HepG2 (cell line): ENCODE data around the gene NOTO. TPM values are rescaled to one million over a fixed set of nuclear protein-coding genes. Genes with fewer than 3 reads are reported as not detected.

Experiments used
- CEBPG ChIP-seq: IDR thresholded peaks from 2 replicates; pipeline ENCODE4 v1.6.1; 2016
- FOXC1 ChIP-seq: sonication (generic); formaldehyde crosslinking; IDR thresholded peaks from 2 replicates; pipeline ENCODE4 v1.8.0; 2022; ENCODE audit warnings: mild to moderate bottlenecking, missing genetic modification reagents, borderline replicate concordance
- GLI4 ChIP-seq: sonication (generic); formaldehyde crosslinking; IDR thresholded peaks from 2 replicates; pipeline ENCODE4 v1.5.1; 2020; ENCODE audit warnings: missing genetic modification reagents, mild to moderate bottlenecking, moderate library complexity, borderline replicate concordance
- LCORL ChIP-seq, 2 experiments: fragments of 450-650 bp in 1 of 2; sonication (generic) in 1 of 2; formaldehyde crosslinking in 1 of 2; IDR thresholded peaks; 2 replicates each; pipeline versions ENCODE4 v1.5.0 to v1.6.1; 2017 to 2020; ENCODE audit warnings: antibody characterized with exemption in 1 of 2, missing genetic modification reagents in 1 of 2
- PHF5A ChIP-seq: IDR thresholded peaks from one replicate; pipeline ENCODE4 v1.6.1; 2018; ENCODE audit warnings: low read depth, missing genetic modification reagents; ENCODE audit not compliant: unreplicated experiment
- REXO4 ChIP-seq: sonication (generic); formaldehyde crosslinking; IDR thresholded peaks from 2 replicates; pipeline ENCODE4 v1.8.0; 2022; ENCODE audit warnings: missing genetic modification reagents, mild to moderate bottlenecking, borderline replicate concordance
- ZIK1 ChIP-seq: sonication (generic); formaldehyde crosslinking; IDR thresholded peaks from 2 replicates; pipeline ENCODE4 v1.5.0; 2020; ENCODE audit warnings: mild to moderate bottlenecking, low read depth, missing genetic modification reagents, borderline replicate concordance
- ZNF451 ChIP-seq: sonication (generic); formaldehyde crosslinking; IDR thresholded peaks from 2 replicates; pipeline ENCODE4 v1.5.0; 2020; ENCODE audit warnings: mild to moderate bottlenecking, missing genetic modification reagents
- ZNF567 ChIP-seq: sonication (generic); formaldehyde crosslinking; IDR thresholded peaks from 2 replicates; pipeline ENCODE4 v1.8.1; 2023; ENCODE audit warnings: mild to moderate bottlenecking, missing genetic modification reagents, borderline replicate concordance
- ZNF589 ChIP-seq: sonication (generic); formaldehyde crosslinking; conservative IDR thresholded peaks from 2 replicates; pipeline ENCODE4 v1.8.0; 2022; ENCODE audit warnings: mild to moderate bottlenecking, moderate library complexity, missing genetic modification reagents
- ZNF720 ChIP-seq: sonication (generic); formaldehyde crosslinking; IDR thresholded peaks from 2 replicates; pipeline ENCODE4 v1.4.0; 2020; ENCODE audit warnings: missing genetic modification reagents
- ZNF879 ChIP-seq: sonication (generic); formaldehyde crosslinking; IDR thresholded peaks from 2 replicates; pipeline ENCODE4 v1.8.1; 2023; ENCODE audit warnings: missing genetic modification reagents
- ZSCAN22 ChIP-seq: sonication (generic); formaldehyde crosslinking; IDR thresholded peaks from 2 replicates; pipeline ENCODE4 v1.4.0; 2020; ENCODE audit warnings: mild to moderate bottlenecking, missing genetic modification reagents
- polyA plus RNA-seq, 8 experiments: library from polyadenylated mRNA; depleted of rRNA in 3 of 8; stranded (reverse) in 7 of 8; unstranded in 1 of 8; fragments of >200 nt; fragmentation: Illumina TruSeq in 4 of 8; extraction: Trizol in 4 of 8; gene quantifications; 2 replicates each; pipeline versions ENCODE4 v1.2.1 to v1.2.3, GENCODE V29; 2011 to 2016; ENCODE audit warnings: low read depth in 4 of 8, missing spikeins in 1 of 8, mixed read lengths in 1 of 8; ENCODE audit not compliant: insufficient read depth in 1 of 8
- total RNA-seq, 5 experiments: library from RNA; depleted of rRNA; stranded (reverse); fragments of >200 nt; fragmentation: Illumina TruSeq; extraction: Trizol; gene quantifications; 2 replicates each; pipeline ENCODE4 v1.2.3, GENCODE V29; 2016; ENCODE audit warnings: low read depth in 1 of 5
- TF ChIP-seq, protein P1 (sequence below): sonication (generic); formaldehyde crosslinking; IDR thresholded peaks from 2 replicates; pipeline ENCODE4 v1.5.1; 2020; ENCODE audit warnings: mild to moderate bottlenecking, missing genetic modification reagents, moderate library complexity
- TF ChIP-seq, protein P2 (sequence below): sonication (generic); formaldehyde crosslinking; IDR thresholded peaks from 2 replicates; pipeline ENCODE4 v1.5.1; 2020; ENCODE audit warnings: mild to moderate bottlenecking, missing genetic modification reagents
- TF ChIP-seq, protein P3 (sequence below): sonication (generic); IDR thresholded peaks from 2 replicates; pipeline ENCODE4 v1.6.1; 2016; ENCODE audit warnings: low read depth, borderline replicate concordance

Gene NOTO
- total and polyA plus RNA-seq, 2 of the 13 experiments (the other 11 are each of a cell fraction or from before 2014, with no cell fraction given), result not detected

DNA sequence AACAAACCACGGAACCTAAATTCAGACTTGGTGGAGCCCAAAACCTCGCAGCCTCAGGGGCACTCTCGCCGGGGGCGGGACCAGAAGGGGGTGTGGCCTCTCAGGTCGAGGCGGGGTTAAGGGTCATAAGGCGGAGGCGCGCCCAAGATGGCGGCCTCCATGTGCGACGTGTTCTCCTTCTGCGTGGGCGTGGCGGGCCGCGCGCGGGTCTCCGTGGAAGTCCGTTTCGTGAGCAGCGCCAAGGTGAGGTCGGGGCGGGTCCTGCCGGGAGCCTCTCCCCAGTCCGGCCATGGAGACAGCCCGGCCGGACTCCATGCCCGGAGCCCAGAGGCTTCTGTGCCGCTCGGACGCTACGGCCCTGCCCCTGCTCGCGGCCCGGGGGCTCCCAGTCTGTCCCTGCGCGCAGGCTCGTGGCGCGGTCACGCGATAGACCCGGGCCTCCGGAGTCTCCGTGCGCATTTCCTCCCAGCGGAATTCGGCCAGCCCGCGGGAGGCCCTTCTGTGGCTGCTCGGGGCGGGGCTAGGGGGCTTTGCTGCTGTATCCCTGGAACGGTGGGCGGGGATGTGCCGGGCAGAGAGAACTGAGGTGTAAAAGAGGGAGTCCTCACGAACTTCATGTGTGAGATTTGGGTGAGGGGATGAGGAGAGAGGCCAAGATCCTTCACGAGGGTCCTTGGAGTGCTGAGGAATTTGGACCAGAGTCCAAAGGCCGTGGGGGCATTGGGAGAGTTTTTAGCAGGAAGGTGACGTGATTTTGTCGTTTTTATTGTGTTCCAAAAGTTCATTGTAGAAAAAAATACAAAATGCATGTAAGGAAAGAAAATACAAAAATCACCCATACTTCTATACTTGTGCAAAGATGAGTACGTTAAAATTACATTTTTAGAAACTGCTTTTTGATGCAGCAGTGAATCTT lies 12.0 kb downstream of the NOTO start, which contains the start of gene SMYD5 (continued):
- TF ChIP-seq GLI4 (CRISPR knock-in tag) (no peak), ZNF567 (CRISPR knock-in tag) (peak; percentile 60; the same call in 1 of the 2 replicates), PHF5A (CRISPR knock-in tag) (no peak), ZNF879 (CRISPR knock-in tag) (no peak), ZIK1 (CRISPR knock-in tag) (no peak), ZNF720 (peak; percentile 13; the same call in 1 of the 2 replicates), ZNF451 (CRISPR knock-in tag) (0 out of 2 replicates have a peak, but pooled peaks have one; percentile 66), ZSCAN22 (CRISPR knock-in tag) (0 out of 2 replicates have a peak, but pooled peaks have one; percentile 60), ZNF589 (CRISPR knock-in tag) (no peak), REXO4 (0 out of 2 replicates have a peak, but pooled peaks have one; percentile 64), CEBPG (CRISPR knock-in tag) (no peak), FOXC1 (CRISPR knock-in tag) (peak; percentile 94), LCORL (IDR thresholded peaks at IDR 0.05) (no peak; the same call in 1 of the 2 replicates), LCORL (CRISPR knock-in tag; IDR thresholded peaks at IDR 0.05) (peak; percentile 50; the same call in 1 of the 2 replicates)
- TF ChIP-seq, protein P1, sequence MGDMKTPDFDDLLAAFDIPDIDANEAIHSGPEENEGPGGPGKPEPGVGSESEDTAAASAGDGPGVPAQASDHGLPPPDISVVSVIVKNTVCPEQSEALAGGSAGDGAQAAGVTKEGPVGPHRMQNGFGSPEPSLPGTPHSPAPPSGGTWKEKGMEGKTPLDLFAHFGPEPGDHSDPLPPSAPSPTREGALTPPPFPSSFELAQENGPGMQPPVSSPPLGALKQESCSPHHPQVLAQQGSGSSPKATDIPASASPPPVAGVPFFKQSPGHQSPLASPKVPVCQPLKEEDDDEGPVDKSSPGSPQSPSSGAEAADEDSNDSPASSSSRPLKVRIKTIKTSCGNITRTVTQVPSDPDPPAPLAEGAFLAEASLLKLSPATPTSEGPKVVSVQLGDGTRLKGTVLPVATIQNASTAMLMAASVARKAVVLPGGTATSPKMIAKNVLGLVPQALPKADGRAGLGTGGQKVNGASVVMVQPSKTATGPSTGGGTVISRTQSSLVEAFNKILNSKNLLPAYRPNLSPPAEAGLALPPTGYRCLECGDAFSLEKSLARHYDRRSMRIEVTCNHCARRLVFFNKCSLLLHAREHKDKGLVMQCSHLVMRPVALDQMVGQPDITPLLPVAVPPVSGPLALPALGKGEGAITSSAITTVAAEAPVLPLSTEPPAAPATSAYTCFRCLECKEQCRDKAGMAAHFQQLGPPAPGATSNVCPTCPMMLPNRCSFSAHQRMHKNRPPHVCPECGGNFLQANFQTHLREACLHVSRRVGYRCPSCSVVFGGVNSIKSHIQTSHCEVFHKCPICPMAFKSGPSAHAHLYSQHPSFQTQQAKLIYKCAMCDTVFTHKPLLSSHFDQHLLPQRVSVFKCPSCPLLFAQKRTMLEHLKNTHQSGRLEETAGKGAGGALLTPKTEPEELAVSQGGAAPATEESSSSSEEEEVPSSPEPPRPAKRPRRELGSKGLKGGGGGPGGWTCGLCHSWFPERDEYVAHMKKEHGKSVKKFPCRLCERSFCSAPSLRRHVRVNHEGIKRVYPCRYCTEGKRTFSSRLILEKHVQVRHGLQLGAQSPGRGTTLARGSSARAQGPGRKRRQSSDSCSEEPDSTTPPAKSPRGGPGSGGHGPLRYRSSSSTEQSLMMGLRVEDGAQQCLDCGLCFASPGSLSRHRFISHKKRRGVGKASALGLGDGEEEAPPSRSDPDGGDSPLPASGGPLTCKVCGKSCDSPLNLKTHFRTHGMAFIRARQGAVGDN (CRISPR knock-in tag), result peak; percentile 92
- TF ChIP-seq, protein P2, sequence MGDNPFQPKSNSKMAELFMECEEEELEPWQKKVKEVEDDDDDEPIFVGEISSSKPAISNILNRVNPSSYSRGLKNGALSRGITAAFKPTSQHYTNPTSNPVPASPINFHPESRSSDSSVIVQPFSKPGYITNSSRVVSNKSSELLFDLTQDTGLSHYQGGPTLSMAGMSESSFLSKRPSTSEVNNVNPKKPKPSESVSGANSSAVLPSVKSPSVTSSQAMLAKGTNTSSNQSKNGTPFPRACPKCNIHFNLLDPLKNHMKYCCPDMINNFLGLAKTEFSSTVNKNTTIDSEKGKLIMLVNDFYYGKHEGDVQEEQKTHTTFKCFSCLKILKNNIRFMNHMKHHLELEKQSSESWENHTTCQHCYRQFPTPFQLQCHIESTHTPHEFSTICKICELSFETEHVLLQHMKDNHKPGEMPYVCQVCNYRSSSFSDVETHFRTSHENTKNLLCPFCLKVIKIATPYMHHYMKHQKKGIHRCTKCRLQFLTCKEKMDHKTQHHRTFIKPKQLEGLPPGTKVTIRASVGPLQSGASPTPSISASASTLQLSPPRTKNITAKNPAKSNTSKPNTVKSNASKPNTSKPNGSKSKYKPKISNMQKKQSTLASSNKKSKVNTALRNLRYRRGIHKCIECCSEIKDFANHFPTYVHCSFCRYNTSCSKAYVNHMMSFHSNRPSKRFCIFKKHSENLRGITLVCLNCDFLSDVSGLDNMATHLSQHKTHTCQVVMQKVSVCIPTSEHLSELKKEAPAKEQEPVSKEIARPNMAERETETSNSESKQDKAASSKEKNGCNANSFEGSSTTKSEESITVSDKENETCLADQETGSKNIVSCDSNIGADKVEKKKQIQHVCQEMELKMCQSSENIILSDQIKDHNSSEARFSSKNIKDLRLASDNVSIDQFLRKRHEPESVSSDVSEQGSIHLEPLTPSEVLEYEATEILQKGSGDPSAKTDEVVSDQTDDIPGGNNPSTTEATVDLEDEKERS (CRISPR knock-in tag), result peak; percentile 88
- TF ChIP-seq, protein P3, sequence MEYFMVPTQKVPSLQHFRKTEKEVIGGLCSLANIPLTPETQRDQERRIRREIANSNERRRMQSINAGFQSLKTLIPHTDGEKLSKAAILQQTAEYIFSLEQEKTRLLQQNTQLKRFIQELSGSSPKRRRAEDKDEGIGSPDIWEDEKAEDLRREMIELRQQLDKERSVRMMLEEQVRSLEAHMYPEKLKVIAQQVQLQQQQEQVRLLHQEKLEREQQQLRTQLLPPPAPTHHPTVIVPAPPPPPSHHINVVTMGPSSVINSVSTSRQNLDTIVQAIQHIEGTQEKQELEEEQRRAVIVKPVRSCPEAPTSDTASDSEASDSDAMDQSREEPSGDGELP, result peak; percentile 36; the same call in 1 of the 2 replicates
